NCI-H187 (cell line): ENCODE measurements around the gene ZER1.
A peak's percentile ranks its signal among the peaks of the same experiment; 100 is the strongest.
"Not testable (repeated sequence)": the region's sequence is repeated elsewhere in the genome, so short reads cannot be mapped to it uniquely, and the experiment has no call there.

ENCODE experiments used
- DNase-seq, 2 experiments: peaks; one replicate each; lab custom pipeline; 2025; lab: John Stamatoyannopoulos, UW

ZER1 gene

DNA sequence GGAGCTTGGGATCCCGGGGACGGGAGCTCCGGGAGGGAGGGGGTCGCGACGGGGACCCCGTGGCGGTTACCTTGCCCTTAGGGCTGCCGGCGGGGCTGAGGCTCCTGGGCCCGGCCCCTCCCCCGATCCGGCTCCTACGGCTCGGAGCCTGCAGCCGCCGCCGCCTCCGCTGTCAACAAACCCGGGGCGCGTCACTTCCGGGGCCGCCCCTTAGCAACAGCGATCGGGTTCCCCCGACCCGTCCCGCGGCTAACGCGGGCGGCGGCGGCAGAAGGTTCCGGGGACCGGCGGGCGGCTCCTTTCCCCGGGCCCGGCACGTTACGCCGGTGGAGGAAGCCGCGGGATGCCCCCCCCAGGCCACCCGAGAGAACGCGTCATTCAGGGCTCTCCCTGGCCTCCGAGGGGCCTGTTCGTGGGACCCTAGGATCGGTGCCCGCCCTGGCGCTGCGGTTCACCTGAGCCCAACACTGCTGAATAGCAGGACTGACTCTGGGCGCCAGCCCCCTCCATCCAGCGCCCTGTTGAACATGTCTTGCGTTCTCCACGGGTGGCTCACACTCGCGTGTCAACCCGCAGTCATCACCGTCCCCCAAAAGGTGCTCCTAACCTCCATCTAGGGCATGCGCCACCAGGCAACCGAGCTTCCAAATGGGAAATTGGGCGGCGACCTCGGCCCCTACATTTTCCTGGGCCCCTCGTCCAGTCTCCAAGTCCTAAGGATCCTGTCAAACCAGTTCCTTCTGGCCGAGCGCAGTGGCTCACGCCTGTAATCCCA lies at the start of gene ZER1:
Gene ZER1, minus strand, starts transcription at position 183 of the 775 bp plus-strand sequence. CDS start 16,362 bp downstream, outside the sequence.
- peak; percentile 37 to 48 for DNase-seq

DNA sequence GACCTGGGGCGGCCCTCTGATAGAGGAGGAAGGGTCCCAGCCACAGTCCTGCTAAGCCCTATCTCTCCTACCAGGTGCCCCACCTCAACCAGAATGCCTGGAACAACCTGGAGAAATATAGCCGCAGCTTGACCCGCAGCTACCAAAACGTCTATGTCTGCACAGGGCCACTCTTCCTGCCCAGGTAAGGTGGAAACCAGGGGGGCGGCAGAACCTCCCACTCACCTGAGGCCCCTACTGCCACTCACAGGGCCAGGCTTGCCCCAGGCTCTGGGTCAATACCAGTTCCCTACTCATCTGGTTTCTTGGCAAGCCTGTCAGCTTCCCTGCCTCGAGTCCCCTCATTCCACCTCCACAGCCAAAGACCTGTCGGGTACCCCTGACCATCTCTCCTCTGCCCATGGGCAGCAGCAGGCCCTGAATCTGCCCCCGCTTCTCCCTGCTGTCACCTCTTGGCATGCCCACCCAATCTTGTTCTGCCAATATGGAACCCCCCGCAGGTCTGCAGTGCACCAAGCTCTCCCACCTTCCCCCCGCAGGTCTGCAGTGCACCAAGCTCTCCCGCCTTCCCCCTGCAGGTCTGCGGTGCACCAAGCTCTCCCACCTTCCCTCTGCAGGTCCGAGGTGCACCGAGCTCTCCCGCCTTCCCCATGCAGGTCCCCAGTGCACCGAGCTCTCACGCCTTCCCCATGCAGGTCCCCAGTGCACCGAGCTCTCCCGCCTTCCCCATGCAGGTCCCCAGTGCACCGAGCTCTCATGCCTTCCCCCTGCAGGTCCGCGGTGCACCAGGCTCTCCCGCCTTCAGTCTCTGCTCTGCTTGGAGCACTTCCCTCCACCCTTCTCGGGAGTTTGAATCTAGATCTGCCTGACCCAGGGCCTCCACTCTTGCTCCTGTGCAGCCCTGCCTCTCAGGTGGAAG lies 49.2 kb upstream of the ZER1 start:
- DNase-seq = no peak

DNA sequence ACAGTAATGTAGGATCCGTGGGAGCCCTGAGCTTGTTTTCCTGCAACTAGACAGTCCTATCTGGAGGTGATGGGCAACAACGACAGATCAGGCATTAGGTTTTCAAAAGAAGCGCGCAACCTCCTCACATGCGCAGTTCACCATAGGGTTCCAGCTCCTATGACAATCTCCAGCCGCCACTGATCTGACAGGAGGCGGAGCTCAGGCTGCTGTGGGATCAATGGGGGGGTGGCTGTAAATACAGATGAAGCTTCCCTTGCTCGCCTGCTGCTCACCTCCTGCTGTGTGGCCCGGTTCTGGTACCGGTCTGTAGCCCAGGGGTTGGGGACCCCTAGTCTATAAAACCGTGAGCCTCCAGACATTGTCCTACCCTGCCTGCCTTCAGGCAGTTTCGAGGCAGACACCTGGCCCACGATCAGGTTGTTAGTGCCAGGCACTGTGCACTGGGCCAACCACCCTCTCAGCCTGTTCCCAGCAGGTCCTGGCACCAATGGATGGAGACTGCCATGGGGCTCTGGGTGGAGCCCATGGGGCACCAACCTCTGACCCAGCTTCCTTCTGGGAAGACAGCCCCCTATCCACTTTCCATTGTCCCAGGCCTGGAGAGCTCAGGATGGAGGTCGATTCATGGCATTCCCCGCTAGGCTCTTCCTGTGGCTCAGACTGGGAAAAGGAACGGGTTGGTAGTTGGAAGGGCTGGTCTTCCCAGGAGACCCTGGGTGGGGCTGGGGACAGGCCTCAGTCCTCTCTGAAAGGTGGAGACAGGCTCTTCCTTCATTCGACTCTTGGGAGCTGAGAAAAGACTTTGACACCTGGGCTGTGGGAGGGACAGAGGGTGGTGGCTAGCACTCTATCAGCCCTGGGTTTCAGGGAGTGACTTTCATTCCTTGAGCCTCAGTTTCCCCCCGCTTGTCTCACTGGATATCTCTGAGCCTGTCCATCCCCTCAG lies 48.3 kb upstream of the ZER1 start:
- peak; percentile 34 to 42 for DNase-seq

GRCh38 chr9:128818839-128819715 lies 47.4 kb upstream of the ZER1 start:
- peak in 1 of 2 experiments; percentile 42 for DNase-seq

- peak; percentile 87 to 88 for DNase-seq
These were observed 46.5 kb upstream of the ZER1 start, which contains the start of gene ENDOG for GRCh38 chr9:128818099-128818838. Gene ENDOG, plus strand, starts transcription at chr9:128818500. Its CDS starts 185 bp downstream, at chr9:128818685.

- DNase-seq = no peak
These were observed 39.1 kb upstream of the ZER1 start for GRCh38 chr9:128810873-128811272.

- DNase-seq = no peak
These were observed 38.1 kb upstream of the ZER1 start for GRCh38 chr9:128809831-128810230.

DNA sequence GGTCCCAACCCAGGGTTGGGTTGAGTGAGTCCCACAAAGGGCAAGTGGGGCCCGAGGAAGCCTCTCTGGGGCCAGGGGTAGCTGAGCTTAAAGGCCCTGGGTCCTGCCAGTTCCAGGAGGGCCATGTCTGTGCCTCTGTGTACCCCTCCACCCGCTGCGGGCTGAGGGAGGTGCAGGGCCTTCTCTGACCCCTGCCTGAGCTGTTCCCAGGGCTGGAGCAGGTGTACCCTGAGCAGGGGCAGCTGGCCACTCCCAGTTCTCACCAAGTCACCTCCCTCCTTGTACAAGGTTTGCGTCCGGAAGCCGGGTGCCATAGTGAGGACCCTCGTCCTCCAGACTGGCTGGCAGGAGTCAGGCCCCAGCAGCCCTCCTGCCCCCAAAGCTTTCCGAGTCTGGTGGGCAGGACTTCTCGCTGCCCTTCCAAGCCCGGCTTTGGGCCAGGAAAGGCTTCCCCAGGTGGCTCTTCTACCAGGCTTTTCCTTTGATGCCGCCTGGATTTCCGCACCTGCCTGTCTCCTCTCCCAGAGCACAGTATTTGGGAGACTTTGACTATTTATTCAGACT lies 37.4 kb upstream of the ZER1 start:
- no peak for DNase-seq

DNA sequence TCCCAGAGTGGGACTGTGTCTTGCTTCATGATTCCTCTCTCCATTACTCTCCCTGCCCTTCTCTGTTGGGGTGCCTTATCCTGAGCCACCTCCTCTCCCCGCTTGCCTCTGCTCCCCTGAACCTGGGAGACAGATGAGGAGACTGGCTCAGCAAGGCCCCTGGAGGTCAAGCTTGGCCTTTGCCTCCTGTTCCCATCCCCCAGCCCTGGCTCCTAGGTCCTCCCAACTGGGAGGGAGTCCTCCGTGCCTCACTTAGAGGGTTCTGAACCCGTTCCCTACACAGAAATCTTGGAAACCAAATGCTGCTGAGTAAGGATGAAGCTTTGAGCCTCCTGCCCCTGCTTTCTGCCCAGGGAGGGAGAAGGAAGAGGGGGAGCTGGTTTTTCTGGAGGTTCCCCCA lies 36.8 kb upstream of the ZER1 start:
- no peak for DNase-seq

DNA sequence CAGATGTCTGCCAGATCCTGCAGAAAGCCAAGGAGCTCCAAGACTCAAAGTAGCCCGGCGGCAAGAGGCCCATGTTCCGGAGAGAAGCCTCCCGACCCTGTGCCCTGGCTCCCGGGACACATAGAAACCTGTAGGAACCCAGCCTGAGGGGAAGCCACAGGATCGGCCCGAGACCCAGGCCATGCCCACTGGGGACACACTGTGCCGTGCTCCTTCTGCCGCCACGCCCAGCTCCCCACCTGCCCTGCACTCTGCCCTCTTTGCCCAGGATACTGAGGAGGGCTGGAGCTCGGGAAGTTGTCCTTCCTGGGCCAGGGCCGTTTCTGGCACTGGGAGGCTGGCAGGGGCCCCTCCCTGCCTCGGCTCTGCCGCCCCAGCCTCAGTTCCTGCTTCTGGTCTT lies 36.1 kb upstream of the ZER1 start:
- DNase-seq = no peak

DNA sequence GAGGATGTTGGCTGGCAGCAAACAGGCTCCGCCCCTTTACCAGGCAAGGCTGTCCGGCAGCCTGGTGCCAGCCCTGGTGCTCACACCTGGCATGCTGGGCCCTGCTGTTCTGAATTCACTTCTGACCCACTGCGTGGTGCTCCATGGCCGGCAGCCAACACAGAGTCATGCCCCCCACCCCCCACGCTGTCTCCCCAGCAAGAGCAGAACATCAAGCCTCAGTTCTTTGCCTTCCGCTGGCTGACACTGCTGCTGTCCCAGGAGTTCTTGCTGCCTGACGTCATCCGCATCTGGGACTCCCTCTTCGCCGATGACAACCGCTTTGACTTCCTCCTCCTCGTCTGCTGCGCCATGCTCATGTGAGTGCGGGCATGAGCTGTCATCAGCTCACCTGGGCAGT lies 33.9 kb upstream of the ZER1 start:
- DNase-seq = no peak

DNA sequence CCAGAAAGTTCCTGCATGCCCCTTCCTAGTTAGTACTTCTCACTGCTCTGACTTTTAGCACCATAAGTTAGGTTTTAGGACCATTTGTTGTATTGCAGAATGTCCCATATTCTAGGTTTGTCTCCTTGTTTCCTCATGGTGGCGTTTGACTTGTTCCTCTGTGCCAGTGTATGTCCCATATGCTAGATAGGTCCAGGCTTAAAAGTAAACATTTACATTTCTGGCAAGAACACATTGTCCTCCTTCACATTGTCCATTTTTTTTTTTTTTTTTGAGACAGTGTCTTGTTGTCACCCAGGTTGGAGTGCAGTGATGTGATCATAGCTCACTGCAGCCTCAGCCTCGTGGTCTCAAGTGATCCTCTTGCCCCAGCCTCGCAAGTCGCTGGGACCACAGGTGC lies 30.8 kb upstream of the ZER1 start:
- DNase-seq = no peak

- DNase-seq = no peak
These were observed 28.3 kb upstream of the ZER1 start for GRCh38 chr9:128800061-128800460.

- no peak for DNase-seq
These were observed 27.2 kb upstream of the ZER1 start for GRCh38 chr9:128798896-128799295.

GRCh38 chr9:128794961-128795360 lies 23.2 kb upstream of the ZER1 start:
- DNase-seq = not testable (repeated sequence)

GRCh38 chr9:128792978-128793686 lies 21.4 kb upstream of the ZER1 start:
- no peak for DNase-seq

GRCh38 chr9:128792134-128792533 lies 20.4 kb upstream of the ZER1 start:
- DNase-seq = no peak

GRCh38 chr9:128790536-128790935 lies 18.8 kb upstream of the ZER1 start:
- DNase-seq = no peak

DNA sequence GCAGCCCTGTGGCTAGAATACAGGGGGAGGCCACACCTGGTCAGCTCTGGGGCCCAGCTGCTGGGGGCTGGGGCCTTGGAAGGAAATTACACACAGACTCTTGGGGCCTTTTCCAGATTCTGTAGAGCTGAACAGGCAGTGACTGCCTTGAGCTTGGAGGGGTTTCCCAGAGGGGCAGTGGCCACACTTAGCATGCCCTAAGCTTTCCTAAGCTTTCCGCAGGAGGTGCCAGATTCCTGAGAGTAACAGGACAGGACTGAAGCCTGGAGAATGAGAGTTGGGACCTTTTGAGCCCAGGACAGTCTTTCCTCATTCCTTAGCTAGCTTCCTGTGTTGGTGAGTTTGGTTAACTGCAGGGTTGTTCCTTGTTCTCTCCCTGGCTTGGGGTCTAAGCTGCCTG lies 16.7 kb upstream of the ZER1 start:
- DNase-seq = no peak
